Hepatic stellate cell (primary cell): ENCODE measurements around the gene MACF1.
"Not testable (repeated sequence)": the region's sequence is repeated elsewhere in the genome, so short reads cannot be mapped to it uniquely, and the experiment has no call there.

Source experiments
- DNase-seq: peaks from one replicate; pipeline ENCODE4 v3.0.0; 2011; ENCODE audit warnings: low spot score

Gene MACF1

DNA sequence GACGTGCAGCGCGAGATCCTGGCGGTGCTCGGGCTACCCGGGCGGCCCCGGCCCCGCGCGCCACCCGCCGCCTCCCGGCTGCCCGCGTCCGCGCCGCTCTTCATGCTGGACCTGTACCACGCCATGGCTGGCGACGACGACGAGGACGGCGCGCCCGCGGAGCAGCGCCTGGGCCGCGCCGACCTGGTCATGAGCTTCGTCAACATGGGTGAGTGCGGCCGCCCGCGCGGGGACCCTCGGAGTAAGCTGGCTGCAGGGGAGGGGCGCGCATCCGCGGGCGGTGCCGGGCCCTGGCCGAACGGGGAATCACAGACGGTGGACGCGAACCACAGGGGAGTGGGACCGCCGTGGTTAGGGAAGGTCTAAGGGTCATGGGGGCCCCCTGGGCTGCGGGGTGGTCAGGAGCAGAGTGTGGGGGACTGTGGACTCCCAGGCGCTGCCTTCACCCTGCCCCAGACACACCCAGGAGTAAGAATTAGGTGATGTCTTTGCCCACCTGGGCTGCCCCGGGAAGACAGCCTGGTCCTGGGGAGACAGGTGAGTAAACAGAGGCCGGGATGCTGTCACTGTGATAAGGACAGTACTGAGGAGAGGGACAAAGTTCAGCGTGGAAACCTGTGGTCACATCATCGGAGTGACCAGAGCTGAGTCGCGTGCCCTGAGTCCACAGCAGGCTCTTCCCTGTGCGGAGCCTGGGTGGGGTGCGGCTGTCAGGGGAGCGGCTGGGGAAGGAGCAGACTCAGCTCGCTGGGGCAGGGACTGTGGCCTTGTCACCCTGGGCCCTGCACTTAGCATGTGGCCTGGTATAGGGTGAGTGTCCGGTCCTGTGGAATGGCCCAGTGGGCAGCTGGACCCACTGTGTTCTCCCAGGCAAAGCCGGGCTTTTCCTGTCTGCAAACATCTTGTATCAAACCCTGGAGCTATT is 287.9 kb downstream of the MACF1 start:
- not testable (repeated sequence) for DNase-seq

GRCh38 chr1:39493043-39493810 is 288.7 kb downstream of the MACF1 start:
- DNase-seq = not testable (repeated sequence)

DNA sequence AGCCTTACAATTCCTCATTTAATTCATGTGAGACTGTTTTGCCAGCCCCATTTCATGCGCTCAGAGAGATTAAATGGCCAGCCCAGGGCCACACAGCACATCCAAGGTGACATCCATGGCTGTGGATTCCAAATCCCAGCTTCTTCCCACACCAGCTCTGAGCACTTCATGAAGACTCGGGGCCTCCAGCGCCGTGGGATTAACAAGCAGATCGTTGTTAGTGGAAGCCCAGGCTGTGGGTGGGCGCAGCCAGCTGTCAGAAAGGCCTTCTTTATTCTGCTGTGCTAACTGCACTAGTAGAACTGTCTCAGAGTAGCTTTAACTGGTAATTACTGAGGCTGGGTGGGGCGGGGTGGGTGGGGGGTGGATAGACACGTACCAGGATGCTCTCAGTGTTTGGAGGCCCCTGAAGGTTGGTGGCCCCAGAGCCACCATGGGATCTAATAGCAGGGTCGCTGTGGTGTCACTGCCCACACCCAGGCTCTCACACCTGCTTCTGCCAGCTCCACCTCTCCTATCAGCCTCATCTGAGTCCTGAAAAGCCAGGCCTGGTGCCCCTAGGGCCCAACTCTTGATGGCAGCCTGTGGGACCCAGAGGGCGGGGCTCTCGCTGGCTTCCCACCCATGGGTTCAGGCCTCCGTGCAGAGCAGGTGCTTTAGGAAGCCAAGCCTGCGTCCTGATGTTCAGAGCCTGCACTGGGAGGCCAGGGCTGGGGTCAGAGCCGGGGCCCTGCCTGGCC is 290.3 kb downstream of the MACF1 start:
- no peak for DNase-seq

DNA sequence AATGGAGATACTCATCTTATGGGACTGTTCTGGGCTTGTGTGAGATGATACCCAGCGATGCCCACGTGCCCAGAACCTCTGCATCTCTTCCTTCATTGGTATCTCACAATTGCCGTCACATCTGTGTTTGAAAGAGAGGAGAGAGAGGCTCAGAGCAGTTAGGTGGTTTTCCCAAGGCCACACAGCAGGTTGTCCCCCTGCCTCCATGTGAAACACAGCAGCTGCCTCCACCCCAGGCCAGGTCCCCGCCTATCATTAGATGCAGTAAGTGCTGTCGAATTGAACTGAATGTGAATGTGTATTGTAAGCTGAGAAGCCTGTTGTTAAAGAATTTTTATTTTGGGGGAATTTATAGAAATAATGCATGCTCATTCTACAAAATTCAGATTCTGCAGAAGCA is 292.0 kb downstream of the MACF1 start:
- not testable (repeated sequence) for DNase-seq

GRCh38 chr1:39497585-39497984 is 293.1 kb downstream of the MACF1 start:
- no peak for DNase-seq

- not testable (repeated sequence) for DNase-seq
Measured at GRCh38 chr1:39498096-39498710, 293.7 kb downstream of the MACF1 start.

- DNase-seq = not testable (repeated sequence)
Measured at GRCh38 chr1:39498821-39499220, 294.3 kb downstream of the MACF1 start.

DNA sequence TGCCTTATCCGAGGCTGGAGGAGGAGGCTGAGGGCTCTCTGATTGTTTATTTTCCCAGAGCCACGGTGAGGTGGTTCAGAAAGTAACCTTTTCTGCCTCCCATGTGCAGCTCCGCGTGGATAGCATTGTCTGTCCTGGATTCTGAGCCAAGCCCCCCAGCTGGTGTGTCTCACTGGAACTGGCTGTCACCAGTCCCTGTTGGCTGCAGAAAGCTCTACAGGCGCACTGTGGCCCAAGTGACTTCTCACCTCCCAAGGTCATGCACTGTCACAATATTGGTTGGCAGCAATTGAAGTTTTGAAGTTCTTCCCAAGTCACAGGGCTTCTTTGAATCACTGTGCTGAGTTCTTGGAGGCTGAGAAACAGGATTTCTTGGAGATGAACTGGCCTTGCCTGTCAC is 295.2 kb downstream of the MACF1 start:
- DNase-seq = no peak

DNA sequence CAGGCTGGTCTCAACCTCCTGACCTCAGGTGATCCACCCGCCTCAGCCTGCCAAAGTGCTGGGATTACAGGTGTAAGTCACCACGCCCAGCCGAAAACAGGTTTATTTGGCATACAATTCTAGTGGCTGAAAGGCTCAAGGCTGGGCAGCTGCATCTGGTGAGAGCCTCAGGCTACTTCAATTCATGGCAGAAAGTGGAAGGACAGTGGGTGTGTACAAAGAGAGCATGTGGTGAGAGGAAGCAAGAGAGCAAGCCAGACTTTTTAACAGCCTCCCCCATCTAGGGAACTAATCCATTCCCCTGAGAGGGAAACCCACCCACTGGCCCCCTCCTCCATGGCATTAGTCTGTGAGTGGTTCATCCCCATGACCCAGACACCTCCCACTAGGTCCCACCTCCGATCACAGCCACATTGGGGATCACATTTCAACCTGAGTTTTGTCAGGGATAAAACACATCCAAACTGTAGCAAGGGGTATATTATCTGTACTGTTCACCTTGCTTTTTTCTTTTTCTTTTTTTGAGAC is 296.4 kb downstream of the MACF1 start:
- no peak for DNase-seq

- no peak for DNase-seq
Measured at GRCh38 chr1:39501666-39502065, 297.2 kb downstream of the MACF1 start.

GRCh38 chr1:39504436-39504835 is 299.9 kb downstream of the MACF1 start:
- not testable (repeated sequence) for DNase-seq

DNA sequence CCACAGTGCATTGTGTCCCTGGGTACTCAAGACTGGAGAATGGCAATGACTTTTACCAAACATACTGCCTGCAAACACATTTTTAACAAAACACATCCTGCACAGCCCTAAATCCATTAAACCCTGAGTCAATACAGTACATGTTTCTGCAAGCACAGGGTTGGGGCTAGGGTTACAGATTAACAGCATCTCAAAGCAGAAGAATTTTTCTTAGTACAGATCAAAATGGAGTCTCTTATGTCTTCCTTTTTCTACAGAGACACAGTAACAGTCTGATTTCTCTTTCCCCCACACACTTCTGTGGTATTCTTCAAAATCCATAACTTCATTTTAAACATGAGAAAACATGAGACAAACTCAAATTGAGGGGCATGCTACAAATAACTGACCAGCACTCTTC is 300.8 kb downstream of the MACF1 start:
- no peak for DNase-seq

DNA sequence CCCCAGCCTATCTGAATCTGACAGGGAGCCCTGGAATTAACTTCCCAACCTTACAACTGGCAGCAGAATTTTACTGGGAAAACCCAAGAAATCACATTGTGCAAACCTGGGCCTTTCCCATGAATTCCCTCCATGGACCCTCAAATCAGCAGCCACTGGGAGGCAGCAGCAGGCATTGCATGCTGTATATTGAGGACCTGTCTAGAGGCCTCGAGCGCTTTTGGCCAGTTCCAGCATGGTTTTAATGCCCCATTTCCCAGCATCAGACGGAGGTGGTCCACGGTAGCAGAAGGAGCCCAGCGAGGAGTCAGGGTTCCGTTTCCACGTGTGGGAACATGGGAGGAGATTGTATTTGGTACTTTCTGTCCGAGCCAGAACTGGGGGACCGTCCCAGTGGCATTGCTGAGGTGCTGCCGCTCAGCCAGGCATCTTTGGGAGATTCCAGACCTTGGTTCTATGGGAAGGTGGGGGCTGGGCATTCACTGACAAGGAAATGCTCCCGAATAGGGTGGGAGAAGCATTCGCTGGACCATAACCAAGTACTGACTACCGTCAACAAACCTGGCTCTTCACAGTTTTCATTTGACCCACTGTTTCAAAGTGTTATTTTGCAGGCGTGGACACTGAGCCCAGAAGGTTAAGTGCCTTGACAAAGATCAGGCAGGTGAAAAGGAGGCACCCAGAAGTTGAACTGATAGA is 302.9 kb downstream of the MACF1 start:
- DNase-seq = no peak

- no peak for DNase-seq
Measured at GRCh38 chr1:39508266-39508665, 303.8 kb downstream of the MACF1 start.

- no peak for DNase-seq
Measured at GRCh38 chr1:39508857-39509305, 304.4 kb downstream of the MACF1 start.

- DNase-seq = no peak
Measured at GRCh38 chr1:39509360-39510009, 305.0 kb downstream of the MACF1 start.

DNA sequence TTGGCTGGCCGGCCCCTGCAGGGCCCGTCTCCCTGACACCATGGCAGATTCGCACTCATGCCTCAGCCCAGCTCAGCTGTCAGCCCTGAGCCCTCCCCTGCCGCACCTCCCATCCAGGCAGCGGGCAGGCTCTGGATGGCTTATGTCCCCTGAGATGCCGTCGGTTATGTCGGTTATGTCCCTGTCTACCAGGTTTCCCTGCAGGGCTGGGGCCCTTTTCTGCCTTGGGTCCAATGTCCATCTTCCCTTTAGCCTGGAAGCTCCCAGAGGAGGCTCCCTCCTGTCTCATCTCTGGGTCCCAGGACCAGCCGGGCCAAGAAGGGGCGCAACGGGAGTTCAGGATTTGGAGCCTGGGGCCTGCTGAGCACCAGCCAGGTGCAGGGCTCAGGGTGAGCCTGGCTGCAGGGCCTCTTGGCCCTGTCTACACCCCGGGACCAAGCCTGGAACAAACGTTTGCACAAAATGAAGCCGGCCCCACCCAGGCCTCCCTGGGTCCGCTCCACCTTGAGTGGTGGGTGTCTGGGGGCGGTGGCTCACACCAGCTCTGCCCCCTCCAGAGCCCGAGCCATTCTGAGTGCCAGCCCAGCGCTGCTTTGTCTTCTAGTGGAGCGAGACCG is 306.2 kb downstream of the MACF1 start:
- not testable (repeated sequence) for DNase-seq

DNA sequence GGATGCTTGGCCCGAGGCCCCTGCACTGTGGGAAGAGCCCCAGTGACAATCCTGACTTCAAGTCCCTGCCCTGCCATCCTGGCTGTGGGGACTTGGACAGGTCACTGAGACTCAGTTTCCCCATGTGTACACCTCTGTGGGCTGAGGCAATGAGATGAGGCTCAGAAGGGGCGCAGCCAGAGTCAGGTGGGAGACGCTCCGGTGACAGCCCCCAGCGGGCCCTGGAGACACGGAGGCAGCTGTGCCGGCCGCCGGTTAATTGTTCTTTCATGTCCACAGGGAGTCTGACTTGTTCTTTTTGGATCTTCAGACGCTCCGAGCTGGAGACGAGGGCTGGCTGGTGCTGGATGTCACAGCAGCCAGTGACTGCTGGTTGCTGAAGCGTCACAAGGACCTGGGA is 307.0 kb downstream of the MACF1 start:
- DNase-seq = not testable (repeated sequence)

DNA sequence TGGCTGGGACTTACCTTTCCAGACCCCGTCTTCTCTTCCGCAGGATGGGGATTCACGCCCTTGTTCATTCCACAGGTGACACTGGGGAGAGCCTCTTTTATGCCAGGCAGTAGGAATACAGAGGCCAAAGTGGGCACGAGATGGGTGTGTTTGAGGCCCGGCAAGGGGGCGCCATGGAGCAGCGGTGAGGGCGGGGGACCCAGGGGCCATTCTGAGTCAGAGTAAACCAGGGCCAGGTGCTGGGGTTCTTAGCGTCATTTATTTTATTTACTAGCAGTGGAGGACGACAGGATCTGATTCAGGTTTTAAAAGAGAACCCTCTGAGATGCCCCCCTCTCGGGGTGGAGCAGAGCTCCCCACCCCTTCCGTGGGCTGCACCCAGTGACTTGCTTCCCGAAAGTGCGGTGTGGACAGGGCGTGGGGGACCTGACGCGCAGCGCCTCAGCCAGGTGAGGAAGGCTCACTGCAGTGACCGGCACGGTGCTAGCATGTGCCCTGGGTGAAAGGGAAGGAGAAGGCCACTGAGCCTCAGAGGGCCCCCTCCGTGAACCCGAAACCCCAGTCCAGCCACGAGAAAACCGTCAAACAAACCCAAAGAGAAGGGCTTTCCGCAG is 307.8 kb downstream of the MACF1 start:
- not testable (repeated sequence) for DNase-seq
